Stimulated activated CD8-positive, alpha-beta memory T cell treated with anti-CD3 and anti-CD28 coated beads, Interleukin-2, amount 100 ng/mL, for 1 hour (primary cell): Measurements from ENCODE around the gene TRPM2.
"Not testable (repeated sequence)": the region's sequence is repeated elsewhere in the genome, so short reads cannot be mapped to it uniquely, and the experiment has no call there.

Experiments used
- DNase-seq, 2 donors: peaks; one replicate each; pipeline ENCODE4 v3.0.0-alpha.2; 2020; ENCODE audit warnings: low read depth in 2 of 2

TRPM2 gene

DNA sequence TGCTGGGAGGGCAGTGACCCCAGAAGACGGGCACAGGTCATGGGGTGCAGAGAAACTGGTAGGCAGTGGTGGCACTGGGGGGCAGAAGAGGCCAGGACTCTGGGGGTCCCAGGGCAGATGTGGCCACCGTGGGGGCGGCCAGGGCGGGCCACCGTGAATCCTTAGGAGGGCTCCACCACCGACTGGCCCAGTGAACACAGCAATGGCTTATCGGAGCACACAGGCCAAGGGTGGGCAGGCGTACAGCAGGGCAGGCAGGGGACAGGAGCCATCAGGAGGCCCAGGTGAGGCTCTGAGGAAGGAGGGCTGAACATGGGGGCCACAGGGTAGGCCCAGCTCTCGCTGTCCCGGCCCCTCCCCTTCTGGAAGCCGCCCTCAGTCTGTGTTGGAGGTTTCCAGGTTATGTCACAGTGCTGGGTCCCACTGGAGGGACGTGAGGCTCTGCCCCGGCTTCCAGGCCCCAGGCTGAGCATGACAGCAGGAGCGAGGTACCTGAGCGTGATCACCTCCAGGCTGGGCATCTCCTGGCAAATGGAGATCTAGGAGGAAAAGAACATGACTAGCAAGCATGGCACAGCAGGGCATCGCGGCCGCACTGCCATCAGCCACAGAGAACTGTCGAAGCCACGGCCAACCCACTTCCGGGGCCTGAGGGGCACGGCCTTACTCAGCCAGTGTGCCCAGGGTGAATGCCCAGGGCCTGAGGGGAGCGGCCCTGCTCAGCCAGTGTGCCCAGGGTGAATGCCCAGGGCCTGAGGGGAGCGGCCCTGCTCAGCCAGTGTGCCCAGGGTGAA is 18.0 kb upstream of the TRPM2 start:
- DNase-seq: no peak

DNA sequence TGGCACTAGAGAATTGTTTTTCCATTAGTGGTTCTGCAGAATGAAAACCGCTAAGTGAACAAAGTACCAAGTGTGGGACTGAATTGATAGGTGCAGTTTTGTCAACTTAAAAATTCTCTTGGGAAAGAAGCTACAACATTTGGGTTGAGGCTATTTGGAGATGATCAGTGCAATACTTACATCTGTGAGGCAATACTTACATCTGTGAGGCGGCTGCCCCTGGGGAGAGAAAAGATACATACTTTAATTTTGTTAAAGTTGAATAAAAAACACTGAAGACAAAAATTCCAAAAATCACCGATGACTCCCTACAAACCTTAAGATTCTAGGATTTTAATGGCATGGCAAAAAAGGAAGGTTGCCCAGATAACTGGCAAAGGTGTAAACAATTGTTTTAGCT is 16.0 kb upstream of the TRPM2 start:
- no peak for DNase-seq

DNA sequence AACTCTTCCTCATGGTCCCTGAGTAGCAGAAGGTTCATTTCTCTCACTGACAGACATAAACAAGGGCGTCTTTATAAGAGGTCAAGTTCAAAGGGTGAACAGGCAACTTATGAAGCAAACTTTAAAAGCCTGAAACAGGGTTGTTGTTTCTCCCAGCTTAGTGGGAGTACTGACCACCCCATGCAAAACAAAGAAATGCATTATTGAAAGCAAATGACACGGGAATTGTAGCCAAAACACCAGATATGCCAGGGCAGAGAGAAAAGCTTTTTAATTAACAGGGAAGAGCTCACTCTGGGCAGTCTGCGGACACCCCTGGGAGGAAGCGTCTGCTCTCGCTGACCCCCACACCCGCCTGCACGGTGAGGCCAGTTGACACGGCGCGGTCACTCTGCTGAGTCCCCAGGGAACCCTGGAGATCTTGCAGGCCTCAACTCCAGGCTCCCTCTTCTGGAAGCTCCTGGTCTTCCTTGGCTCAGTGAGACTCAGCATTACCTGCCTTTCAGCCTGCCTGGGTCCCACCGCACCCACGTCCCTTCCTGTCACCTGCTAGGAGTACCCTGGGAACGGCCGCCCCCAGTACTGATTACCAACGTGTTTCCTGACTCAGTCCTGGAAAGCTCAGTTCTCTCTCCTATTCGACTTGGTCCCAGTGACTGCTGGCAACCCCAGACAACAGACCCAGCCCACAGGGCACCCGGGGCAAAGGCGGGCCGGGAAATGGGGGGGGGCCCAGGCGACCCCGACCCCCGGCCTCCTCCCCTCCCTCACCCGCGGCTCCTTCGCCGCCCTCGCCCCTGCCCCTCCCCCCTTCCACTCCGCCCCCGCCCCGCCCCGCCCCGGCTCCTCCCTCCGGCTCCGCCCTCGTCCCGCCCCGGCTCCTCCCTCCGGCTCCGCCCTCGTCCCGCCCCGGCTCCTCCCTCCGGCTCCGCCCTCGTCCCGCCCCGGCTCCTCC is 15.2 kb upstream of the TRPM2 start:
- DNase-seq: no peak

DNA sequence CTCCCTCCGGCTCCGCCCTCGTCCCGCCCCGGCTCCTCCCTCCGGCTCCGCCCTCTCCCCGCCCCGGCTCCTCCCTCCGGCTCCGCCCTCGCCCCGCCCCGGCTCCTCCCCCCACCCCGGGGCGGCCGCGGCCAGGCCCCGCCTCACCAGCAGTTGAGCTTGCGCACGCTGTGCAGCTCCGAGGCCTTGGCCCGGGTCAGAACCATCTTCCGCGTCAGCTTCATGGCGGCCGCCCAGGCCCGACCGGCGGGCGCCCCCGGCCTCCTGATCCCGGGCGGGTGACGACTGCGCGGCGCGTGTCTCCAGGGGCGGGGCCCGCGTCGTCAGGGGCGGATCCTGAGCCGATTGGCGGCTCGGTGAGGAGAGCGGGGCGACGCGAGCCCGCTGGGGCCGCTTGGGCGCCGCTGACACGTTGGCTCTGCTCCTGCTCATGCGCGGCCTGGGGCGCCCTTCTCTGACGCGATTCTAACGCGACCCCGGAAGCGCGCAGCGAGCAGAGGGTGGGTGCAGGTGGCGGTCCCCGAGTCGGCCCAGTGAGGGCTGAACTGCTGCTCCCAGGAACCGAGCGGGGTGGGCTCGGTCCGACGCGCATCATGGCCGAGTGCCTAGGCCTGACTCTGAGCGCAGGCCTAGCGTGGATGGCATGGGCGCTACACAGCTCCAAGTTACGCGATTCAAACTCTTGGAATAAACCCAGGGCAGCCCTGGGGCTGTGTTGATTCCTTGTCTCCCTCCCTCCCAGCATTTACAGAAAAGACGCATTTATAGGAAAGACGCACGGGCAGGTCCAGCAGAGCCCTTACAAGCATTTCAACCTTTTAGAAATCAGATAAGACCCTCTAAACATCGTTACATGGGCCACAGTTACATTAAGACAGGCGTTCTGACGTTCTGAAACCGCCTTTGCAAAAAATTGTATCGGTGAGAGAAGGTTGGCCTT is 14.2 kb upstream of the TRPM2 start, which contains the start of gene CFAP410:
TSS of gene CFAP410 (minus strand) at position 420 of the 940 bp plus-strand sequence. CDS start at position 224, 196 bp downstream.
- peak; percentile 88 to 90 for DNase-seq

DNA sequence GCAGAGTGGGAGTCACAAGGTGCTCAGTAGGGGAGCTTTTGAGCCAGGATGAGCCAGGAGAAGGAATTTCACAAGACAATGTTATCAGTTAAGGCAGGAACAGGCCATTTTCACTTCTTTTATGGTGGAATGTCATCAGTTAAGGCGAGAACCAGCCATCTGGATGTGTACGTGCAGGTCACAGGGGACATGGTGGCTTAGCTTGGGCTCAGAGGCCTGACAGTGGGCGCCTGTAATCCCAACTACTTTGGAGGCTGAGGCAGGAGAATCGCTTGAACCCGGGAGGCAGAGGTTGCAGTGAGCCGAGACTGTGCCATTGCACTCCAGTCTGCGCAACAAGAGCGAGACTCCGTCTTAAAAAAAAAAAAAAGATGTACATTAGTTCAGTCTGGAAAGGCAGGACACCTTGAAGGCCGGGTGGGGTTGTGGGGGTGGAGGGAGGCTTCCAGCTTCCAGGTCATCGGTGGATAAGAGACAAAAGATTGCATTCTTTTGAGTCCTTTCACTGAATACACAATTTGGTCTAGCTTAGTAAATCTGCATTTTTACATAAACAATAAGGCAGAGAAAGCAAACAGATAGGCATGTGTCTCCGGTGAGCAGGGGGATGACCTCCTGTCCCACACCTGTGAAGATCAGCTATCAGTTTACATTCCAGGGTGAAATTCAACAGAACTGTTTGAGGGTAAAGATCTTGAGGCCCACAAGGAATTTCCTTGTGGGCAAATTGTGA is 11.5 kb upstream of the TRPM2 start:
- DNase-seq: not testable (repeated sequence)

- DNase-seq: not testable (repeated sequence)
These were observed 10.4 kb upstream of the TRPM2 start for GRCh38 chr21:44342981-44343380.

- no peak for DNase-seq
These were observed 8.8 kb upstream of the TRPM2 start for GRCh38 chr21:44344541-44345183.

DNA sequence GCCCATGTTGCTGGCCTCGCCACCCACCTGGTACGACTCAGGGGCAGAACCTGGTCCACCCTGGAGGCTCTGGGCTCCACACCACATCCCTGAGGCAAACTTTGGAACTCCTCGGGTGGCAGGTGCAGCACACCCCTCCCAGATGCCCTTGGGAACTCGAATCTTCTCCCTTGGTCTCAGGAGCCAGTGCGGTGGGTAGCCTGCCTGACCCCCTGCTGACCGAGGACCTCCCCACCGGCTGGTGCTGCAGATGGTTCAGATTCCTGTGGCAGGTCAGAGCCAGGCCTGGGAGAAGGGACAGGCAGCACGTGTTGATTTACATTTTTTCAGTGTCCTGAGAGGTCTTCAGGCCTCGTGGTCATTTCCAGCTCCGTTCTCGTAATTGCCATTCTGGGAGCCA is 7.9 kb upstream of the TRPM2 start:
- DNase-seq: no peak

DNA sequence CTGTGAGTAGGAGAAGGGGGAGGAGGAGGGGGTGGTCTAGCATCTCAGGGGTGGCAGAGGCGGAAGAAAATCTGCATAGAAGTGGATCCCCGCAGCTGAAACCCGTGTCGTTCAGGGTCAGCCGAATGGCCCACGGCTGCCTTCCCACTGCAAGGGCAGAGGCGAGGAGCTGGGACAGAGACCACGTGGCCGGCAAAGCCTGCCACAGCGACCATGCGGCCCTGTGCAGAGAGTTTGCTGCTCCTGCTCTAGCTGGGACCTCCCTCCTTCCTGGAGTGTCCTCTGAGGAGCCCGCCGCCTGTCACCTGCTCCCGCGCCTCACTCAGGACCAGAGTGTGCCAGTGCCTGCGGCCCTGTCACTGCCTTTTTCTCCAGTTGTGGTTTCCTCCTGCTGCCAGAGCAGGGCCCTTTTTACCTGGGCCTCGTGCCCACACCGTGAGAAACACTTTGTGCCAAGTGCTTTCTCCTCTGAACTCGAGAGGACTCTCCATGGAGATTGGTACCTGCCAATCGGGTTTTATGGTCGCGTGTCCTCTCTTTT is 5.4 kb upstream of the TRPM2 start:
- DNase-seq: no peak

- DNase-seq: no peak
These were observed 4.6 kb upstream of the TRPM2 start for GRCh38 chr21:44348861-44349260.

GRCh38 chr21:44349416-44349846 is 4.0 kb upstream of the TRPM2 start:
- no peak for DNase-seq

GRCh38 chr21:44349847-44350772 is 3.3 kb upstream of the TRPM2 start:
- no peak for DNase-seq

DNA sequence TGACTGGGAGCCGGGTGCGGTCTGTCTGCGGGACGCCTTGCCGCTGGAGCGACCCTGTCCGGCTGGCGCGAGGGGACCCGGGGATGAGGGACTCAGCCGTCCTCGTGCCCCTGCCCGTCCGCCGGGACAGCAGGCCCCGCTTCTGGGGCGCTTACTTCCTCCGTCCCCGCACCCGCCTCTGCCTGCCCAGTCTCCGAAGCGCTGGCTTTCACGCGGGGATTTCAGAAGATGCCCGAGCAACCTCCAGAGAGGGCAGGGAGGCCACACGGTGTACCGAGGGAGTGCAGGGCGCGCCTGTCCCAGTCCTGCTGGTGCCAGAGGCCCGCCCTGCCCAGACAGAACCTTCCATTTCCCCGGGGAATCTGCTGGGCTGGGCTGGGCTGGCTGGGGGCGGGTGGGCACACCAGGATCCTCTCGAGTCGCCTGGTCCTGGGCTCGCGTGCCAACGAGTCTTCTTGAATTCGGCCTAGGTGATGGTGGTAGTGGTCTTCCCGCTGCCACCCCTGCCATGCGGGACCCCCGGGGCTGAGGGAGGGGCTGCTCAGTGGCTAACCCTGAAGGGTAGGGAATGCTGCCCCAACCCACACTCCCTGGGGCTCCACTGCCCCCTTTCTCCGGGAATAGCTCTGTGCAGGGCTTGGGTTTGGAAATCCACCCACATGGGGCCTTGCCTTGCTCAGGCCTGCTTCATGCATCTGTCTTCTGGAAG is 2.5 kb upstream of the TRPM2 start:
- DNase-seq: no peak

GRCh38 chr21:44351535-44352252 is 1.7 kb upstream of the TRPM2 start:
- no peak for DNase-seq

DNA sequence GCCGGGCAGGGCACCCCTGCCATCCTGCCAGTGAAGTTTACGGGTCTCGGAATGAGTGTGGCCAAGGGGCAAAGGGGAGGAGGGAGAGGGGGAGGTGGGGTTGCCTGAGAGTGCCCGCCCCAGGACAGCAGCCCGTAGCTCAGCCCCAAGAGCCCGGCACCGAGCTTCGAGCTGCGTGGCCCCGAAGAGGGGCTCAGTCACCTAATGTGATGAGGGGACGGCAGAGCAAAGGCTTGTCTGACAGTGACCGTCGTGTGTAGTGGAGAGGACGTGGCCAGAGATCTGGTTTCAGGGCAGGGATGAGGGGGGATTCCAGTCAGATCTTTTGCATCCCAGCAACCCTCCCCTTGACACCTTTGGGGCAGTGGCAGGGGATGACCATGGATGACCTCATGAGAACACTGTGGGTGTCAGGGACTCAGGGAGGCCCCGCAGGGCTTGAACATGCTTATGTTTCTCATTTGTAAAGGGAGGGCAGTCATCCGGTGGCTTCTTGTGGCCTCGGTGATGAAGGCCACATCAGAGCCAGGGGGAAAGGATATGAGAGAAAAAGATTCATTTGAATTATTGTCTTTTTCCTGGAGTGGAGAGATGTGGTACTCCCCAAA is 1.1 kb upstream of the TRPM2 start:
- no peak for DNase-seq

DNA sequence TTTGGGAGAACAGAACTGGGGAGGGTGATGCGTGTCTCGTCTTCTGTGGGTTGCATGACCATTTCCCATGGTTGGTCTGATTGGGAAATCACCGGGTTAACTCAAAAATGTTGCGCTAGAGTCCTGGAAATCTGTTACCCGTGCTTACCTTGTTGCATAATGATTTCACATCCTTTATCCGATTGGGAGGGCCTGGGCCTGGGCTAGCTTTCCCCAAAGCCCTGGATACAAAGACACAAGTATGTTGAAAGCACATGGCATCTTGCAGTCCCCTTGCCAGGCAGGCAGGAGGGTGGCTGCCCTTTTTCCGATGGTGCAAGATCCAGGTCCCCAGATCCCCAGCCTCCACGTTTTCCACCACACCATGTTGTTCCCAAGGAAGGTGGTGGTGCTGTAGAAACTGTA is 582 bp downstream of the TRPM2 start:
- no peak for DNase-seq
